Measurements from ENCODE around the gene CDH6.

- no peak for TF ChIP-seq CTCF (conservative IDR thresholded peaks at IDR 0.05; ENCODE audit: low read depth, low read length)
- TF ChIP-seq, protein P1, sequence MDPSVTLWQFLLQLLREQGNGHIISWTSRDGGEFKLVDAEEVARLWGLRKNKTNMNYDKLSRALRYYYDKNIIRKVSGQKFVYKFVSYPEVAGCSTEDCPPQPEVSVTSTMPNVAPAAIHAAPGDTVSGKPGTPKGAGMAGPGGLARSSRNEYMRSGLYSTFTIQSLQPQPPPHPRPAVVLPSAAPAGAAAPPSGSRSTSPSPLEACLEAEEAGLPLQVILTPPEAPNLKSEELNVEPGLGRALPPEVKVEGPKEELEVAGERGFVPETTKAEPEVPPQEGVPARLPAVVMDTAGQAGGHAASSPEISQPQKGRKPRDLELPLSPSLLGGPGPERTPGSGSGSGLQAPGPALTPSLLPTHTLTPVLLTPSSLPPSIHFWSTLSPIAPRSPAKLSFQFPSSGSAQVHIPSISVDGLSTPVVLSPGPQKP (IDR thresholded peaks at IDR 0.05; ENCODE audit: borderline replicate concordance, low read depth, low read length), result no peak
- no peak for TF ChIP-seq CHD1 (IDR thresholded peaks at IDR 0.05; ENCODE audit: low read depth, low read length)
- no peak for TF ChIP-seq POLR2A (IDR thresholded peaks at IDR 0.05; ENCODE audit: low read depth, low read length)
- TF ChIP-seq MAFK (IDR thresholded peaks at IDR 0.05; ENCODE audit: low read depth, low read length), result peak; percentile 86
- TF ChIP-seq MAZ (IDR thresholded peaks at IDR 0.05; ENCODE audit: borderline replicate concordance, low read depth, low read length), result no peak
- TF ChIP-seq BHLHE40 (IDR thresholded peaks at IDR 0.05; ENCODE audit: low read depth, low read length), result no peak
Observed at GRCh38 chr5:31324842-31325241, 131.4 kb downstream of the CDH6 start.

All from IMR-90 (cell line).